ENCODE results near the gene IL7R.

The IL7R gene

DNA sequence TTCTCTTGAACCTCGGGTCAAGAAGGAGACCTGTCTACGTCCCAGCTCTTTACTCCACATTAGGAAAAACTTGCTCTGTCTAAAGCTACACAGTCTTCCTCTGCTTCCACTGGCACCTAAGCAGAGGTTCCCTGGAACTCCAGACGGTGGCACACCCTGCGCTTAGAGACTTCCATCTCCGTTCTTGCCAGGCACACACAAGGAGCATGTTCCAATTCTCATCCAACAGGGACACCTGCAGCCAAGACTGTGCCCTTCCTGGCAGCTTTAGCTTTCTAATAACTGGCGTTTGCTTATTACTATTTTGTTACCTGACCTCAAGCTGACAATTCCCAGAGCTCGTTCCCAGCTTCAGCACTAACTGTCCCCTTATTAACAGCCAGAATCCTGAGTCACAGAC lies 65.8 kb downstream of the IL7R start:
- H3K27ac ChIP-seq (ENCODE audit: extremely low read depth, low read depth, low read length): no peak overlapping the region
- H3K4me3 ChIP-seq (ENCODE audit: low read depth, low read length): no peak overlapping the region
- ChIA-PET CTCF (interaction anchor here (0.6 to 6.6 kb wide), 3 partner anchors 124 to 301 kb away, joined by 3 to 147 read pairs (median 3); no protein-coding TSS in a partner anchor), POLR2A (no interaction called here)
- no peaks in the 10 kb centered on the region for H3K9me3 ChIP-seq (ENCODE audit: control insufficient read depth, insufficient read depth, low read depth, low read length)
- no peaks in the 10 kb centered on the region for H3K36me3 ChIP-seq (ENCODE audit: control insufficient read depth in 2 of 2, insufficient read depth in 1 of 2, low read length in 2 of 2)
- TF ChIP-seq, protein P1, sequence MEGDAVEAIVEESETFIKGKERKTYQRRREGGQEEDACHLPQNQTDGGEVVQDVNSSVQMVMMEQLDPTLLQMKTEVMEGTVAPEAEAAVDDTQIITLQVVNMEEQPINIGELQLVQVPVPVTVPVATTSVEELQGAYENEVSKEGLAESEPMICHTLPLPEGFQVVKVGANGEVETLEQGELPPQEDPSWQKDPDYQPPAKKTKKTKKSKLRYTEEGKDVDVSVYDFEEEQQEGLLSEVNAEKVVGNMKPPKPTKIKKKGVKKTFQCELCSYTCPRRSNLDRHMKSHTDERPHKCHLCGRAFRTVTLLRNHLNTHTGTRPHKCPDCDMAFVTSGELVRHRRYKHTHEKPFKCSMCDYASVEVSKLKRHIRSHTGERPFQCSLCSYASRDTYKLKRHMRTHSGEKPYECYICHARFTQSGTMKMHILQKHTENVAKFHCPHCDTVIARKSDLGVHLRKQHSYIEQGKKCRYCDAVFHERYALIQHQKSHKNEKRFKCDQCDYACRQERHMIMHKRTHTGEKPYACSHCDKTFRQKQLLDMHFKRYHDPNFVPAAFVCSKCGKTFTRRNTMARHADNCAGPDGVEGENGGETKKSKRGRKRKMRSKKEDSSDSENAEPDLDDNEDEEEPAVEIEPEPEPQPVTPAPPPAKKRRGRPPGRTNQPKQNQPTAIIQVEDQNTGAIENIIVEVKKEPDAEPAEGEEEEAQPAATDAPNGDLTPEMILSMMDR (tag by site-specific recombination; IDR thresholded peaks at IDR 0.05): 0 out of 2 replicates have a peak, but pooled peaks have one; percentile 30
- TF ChIP-seq ZNF214 (tag by site-specific recombination; IDR thresholded peaks at IDR 0.05; ENCODE audit: borderline replicate concordance): no peak
- H3K4me1 ChIP-seq (ENCODE audit: control insufficient read depth, insufficient read depth, low read length): peaks cover 4% of the 10 kb centered on the region; the same call in 1 of the 2 replicates

DNA sequence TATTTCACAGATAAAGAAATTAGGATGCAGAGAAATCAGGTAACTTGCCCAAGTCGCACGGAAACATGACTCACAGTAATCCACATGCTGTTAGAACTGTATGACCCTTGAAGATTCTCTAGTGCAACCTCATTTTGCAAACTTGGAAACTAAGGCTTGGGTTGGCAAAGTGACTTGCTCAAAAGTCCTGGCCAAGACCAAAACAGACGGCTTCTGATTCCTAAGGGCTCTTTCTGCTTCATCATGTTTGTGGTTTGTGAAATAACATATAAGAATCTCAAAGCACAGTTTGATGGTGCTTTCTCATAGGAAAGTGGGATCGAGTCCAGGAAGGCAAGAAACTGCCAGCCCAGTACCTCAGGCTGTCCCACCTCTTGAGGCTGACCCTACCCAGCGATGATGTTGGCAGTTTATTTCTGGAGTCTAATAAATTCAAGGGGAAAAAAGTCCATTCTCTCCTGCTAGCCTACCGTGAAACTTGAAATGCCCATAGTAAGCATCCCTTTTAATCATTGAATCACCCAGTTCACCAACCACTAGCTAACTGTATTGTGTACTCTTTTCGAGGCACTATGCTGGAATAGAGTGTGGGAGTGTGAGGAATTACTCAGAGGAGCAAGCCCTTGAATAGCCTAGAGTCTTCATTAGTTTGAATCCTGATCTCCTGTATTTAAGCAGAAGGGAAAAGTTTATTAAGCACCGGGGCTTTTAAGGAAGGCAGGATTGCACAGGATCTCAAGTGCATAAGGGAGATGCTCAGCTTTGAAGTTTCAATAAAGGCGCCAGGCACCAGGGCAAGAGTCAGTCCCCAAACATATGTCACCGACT lies 67.6 kb downstream of the IL7R start:
- no peaks in the 10 kb centered on the region for H3K36me3 ChIP-seq (ENCODE audit: control insufficient read depth in 2 of 2, insufficient read depth in 1 of 2, low read length in 2 of 2)
- no peaks in the 10 kb centered on the region for H3K9me3 ChIP-seq (ENCODE audit: control insufficient read depth, insufficient read depth, low read depth, low read length)
- H3K27ac ChIP-seq (ENCODE audit: extremely low read depth, low read depth, low read length): no peak overlapping the region
- H3K4me1 ChIP-seq (ENCODE audit: control insufficient read depth, insufficient read depth, low read length): peaks cover 4% of the 10 kb centered on the region; the same call in 1 of the 2 replicates
- CTCF ChIA-PET: interaction anchor here (0.5 to 6.6 kb wide), 39 partner anchors 9 to 1042 kb away, joined by 3 to 147 read pairs (median 4); partner anchors contain the start of genes CAPSL, IL7R and PRLR
- no peak overlapping the region for H3K4me3 ChIP-seq (ENCODE audit: low read depth, low read length)
- POLR2A ChIA-PET: interaction anchor here (1.0 kb wide), 1 partner anchor 141 kb away, joined by 3 read pairs; no protein-coding TSS in a partner anchor
- TF ChIP-seq ZNF843 (tag by site-specific recombination; IDR thresholded peaks at IDR 0.05) (no peak), GLIS1 (tag by site-specific recombination; IDR thresholded peaks at IDR 0.05) (no peak), ZNF510 (tag by site-specific recombination; IDR thresholded peaks at IDR 0.05; ENCODE audit: insufficient replicate concordance) (no peak), ZFP41 (tag by site-specific recombination; IDR thresholded peaks at IDR 0.05; ENCODE audit: borderline replicate concordance) (no peak), ZNF239 (tag by site-specific recombination; IDR thresholded peaks at IDR 0.05) (no peak), ZNF624 (tag by site-specific recombination; IDR thresholded peaks at IDR 0.05) (no peak), ZNF549 (tag by site-specific recombination; IDR thresholded peaks at IDR 0.05) (no peak), ZNF777 (tag by site-specific recombination; IDR thresholded peaks at IDR 0.05; ENCODE audit: borderline replicate concordance) (no peak)
- TF ChIP-seq, protein P2, sequence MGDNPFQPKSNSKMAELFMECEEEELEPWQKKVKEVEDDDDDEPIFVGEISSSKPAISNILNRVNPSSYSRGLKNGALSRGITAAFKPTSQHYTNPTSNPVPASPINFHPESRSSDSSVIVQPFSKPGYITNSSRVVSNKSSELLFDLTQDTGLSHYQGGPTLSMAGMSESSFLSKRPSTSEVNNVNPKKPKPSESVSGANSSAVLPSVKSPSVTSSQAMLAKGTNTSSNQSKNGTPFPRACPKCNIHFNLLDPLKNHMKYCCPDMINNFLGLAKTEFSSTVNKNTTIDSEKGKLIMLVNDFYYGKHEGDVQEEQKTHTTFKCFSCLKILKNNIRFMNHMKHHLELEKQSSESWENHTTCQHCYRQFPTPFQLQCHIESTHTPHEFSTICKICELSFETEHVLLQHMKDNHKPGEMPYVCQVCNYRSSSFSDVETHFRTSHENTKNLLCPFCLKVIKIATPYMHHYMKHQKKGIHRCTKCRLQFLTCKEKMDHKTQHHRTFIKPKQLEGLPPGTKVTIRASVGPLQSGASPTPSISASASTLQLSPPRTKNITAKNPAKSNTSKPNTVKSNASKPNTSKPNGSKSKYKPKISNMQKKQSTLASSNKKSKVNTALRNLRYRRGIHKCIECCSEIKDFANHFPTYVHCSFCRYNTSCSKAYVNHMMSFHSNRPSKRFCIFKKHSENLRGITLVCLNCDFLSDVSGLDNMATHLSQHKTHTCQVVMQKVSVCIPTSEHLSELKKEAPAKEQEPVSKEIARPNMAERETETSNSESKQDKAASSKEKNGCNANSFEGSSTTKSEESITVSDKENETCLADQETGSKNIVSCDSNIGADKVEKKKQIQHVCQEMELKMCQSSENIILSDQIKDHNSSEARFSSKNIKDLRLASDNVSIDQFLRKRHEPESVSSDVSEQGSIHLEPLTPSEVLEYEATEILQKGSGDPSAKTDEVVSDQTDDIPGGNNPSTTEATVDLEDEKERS (tag by site-specific recombination; IDR thresholded peaks at IDR 0.05): no peak
- TF ChIP-seq, protein P3, sequence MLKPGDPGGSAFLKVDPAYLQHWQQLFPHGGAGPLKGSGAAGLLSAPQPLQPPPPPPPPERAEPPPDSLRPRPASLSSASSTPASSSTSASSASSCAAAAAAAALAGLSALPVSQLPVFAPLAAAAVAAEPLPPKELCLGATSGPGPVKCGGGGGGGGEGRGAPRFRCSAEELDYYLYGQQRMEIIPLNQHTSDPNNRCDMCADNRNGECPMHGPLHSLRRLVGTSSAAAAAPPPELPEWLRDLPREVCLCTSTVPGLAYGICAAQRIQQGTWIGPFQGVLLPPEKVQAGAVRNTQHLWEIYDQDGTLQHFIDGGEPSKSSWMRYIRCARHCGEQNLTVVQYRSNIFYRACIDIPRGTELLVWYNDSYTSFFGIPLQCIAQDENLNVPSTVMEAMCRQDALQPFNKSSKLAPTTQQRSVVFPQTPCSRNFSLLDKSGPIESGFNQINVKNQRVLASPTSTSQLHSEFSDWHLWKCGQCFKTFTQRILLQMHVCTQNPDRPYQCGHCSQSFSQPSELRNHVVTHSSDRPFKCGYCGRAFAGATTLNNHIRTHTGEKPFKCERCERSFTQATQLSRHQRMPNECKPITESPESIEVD (tag by site-specific recombination; IDR thresholded peaks at IDR 0.05): no peak

Data from HEK293 (cell line).